Right atrium auricular region (tissue), 2 donors: ENCODE measurements around the gene KDM2B. TPM values are rescaled to one million over a fixed set of nuclear protein-coding genes. Genes with fewer than 3 reads are reported as not detected.

Source experiments
- DNase-seq: peaks from one replicate; pipeline ENCODE4 v3.0.0-alpha.2; 2019; ENCODE audit warnings: low spot score
- H3K27ac ChIP-seq, 2 donors: fragments of 200-600 bp; sonication (generic); 1 replicate in 1 of 2; 2 replicates in 1 of 2; pipeline ENCODE4 v1.5.1; 2016 to 2019
- H3K27me3 ChIP-seq, 2 donors: fragments of 200-600 bp; sonication (generic); one replicate each; pipeline versions ENCODE4 v1.5.1 to v1.6.0; 2017 to 2019
- H3K36me3 ChIP-seq: fragments of 200-600 bp; sonication (generic); one replicate; pipeline ENCODE4 v1.5.1; 2016
- H3K4me1 ChIP-seq, 2 donors: fragments of 200-600 bp; sonication (generic); one replicate each; pipeline versions ENCODE4 v1.5.1 to v1.6.0; 2017 to 2019
- H3K4me3 ChIP-seq, 2 donors: fragments of 200-600 bp; sonication (generic); 1 replicate in 1 of 2; 2 replicates in 1 of 2; pipeline ENCODE4 v1.5.1; 2017 to 2019; ENCODE audit warnings: mild to moderate bottlenecking in 1 of 2, moderate library complexity in 1 of 2
- H3K9me3 ChIP-seq, 2 donors: fragments of 200-600 bp; sonication (generic); one replicate each; pipeline ENCODE4 v1.5.1; 2019
- total RNA-seq, 2 donors: library from RNA; depleted of rRNA; stranded (reverse); fragments of >200 nt; gene quantifications; one replicate each; pipeline ENCODE4 v1.1.0, GENCODE V29; 2016
- TF ChIP-seq, protein P1 (sequence below), 2 donors: fragments of 200-600 bp; sonication (generic); IDR thresholded peaks; one replicate each; pipeline ENCODE4 v1.5.1; 2019; ENCODE audit warnings: antibody characterized with exemption in 2 of 2

Gene KDM2B
- total RNA-seq, 2 donors from 2014 or later: 9.5 to 10.8 TPM

- Histone ChIP-seq H3K36me3 (no peaks in the 10 kb centered on the region), H3K9me3 (no peaks in the 10 kb centered on the region), H3K27me3 (no peaks in the 10 kb centered on the region), H3K4me3 (no peak overlapping the region), H3K4me1 (no peaks in the 10 kb centered on the region), H3K27ac (no peak overlapping the region)
- no peak for DNase-seq
- TF ChIP-seq, protein P1, sequence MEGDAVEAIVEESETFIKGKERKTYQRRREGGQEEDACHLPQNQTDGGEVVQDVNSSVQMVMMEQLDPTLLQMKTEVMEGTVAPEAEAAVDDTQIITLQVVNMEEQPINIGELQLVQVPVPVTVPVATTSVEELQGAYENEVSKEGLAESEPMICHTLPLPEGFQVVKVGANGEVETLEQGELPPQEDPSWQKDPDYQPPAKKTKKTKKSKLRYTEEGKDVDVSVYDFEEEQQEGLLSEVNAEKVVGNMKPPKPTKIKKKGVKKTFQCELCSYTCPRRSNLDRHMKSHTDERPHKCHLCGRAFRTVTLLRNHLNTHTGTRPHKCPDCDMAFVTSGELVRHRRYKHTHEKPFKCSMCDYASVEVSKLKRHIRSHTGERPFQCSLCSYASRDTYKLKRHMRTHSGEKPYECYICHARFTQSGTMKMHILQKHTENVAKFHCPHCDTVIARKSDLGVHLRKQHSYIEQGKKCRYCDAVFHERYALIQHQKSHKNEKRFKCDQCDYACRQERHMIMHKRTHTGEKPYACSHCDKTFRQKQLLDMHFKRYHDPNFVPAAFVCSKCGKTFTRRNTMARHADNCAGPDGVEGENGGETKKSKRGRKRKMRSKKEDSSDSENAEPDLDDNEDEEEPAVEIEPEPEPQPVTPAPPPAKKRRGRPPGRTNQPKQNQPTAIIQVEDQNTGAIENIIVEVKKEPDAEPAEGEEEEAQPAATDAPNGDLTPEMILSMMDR (IDR thresholded peaks at IDR 0.05): no peak
These were observed 104.3 kb downstream of the KDM2B start for GRCh38 chr12:121476477-121476876.

GRCh38 chr12:121475279-121475678 is 105.5 kb downstream of the KDM2B start:
- TF ChIP-seq, protein P1 (IDR thresholded peaks at IDR 0.05): no peak
- Histone ChIP-seq H3K27me3 (no peaks in the 10 kb centered on the region), H3K4me1 (no peaks in the 10 kb centered on the region), H3K36me3 (no peaks in the 10 kb centered on the region), H3K27ac (no peak overlapping the region), H3K9me3 (no peaks in the 10 kb centered on the region), H3K4me3 (no peak overlapping the region)
- no peak for DNase-seq

GRCh38 chr12:121472150-121472905 is 108.5 kb downstream of the KDM2B start:
- TF ChIP-seq, protein P1 (IDR thresholded peaks at IDR 0.05): no peak
- Histone ChIP-seq H3K27ac (no peak overlapping the region), H3K9me3 (no peaks in the 10 kb centered on the region), H3K4me3 (no peak overlapping the region), H3K4me1 (peaks cover 0 to 12% of the 10 kb centered on the region in 2 donors), H3K27me3 (no peaks in the 10 kb centered on the region), H3K36me3 (no peaks in the 10 kb centered on the region)
- no peak for DNase-seq

DNA sequence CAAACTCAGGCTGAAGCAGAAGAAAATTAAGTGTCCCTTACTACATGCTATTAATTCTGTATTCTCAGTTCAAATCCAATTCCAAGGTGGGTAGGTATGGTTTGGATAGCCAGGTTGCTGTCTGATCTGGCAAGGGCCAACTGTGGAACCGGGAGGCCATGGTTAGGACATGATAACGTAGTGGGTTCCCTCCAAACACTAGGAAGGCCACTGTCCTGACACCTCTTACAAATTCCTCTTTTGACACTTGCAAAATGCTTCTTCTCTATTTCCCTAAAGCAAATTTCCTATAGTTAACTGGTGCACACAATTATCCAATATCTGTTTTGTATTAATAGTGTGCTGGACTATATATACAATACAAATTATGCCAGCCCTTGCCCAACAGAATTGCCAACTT is 110.1 kb downstream of the KDM2B start:
- no peak overlapping the region for H3K27ac ChIP-seq
- no peak for DNase-seq
- TF ChIP-seq, protein P1 (IDR thresholded peaks at IDR 0.05): no peak
- H3K36me3 ChIP-seq: no peaks in the 10 kb centered on the region
- H3K4me1 ChIP-seq: peaks cover 0 to 16% of the 10 kb centered on the region in 2 donors
- H3K4me3 ChIP-seq: no peak overlapping the region
- no peaks in the 10 kb centered on the region for H3K9me3 ChIP-seq
- no peaks in the 10 kb centered on the region for H3K27me3 ChIP-seq

- no peaks in the 10 kb centered on the region for H3K27me3 ChIP-seq
- no peak for DNase-seq
- TF ChIP-seq, protein P1 (IDR thresholded peaks at IDR 0.05): no peak
- no peaks in the 10 kb centered on the region for H3K36me3 ChIP-seq
- no peak overlapping the region for H3K4me3 ChIP-seq
- H3K27ac ChIP-seq: no peak overlapping the region
- H3K4me1 ChIP-seq: peaks cover 0 to 23% of the 10 kb centered on the region in 2 donors
- no peaks in the 10 kb centered on the region for H3K9me3 ChIP-seq
These were observed 112.4 kb downstream of the KDM2B start for GRCh38 chr12:121468499-121468801.
